Measurements from ENCODE around the gene UNC5C. TPM values are rescaled to one million over a fixed set of nuclear protein-coding genes. Genes with fewer than 3 reads are reported as not detected.

The UNC5C gene
- total RNA-seq, 2 experiments from 2014 or later = not detected

DNA sequence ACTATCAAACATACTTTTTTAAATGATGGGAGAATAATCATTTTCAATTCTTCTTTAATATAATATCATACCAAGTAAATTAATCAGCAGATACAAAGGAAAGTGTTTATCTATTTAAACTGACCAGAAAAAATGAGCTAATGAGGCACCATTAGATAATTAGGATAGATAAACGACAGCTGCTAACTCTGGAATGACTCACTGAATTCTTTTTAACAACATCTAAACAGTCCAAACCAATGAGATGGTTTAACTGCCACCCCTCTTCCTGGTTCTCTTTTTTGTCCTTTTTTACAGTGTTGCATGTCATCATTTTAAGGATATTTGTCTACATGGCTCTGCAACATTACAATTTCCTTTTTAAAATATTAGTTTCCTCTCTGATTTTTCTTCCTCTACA, 41.6 kb downstream of the UNC5C start:
- CTCF ChIA-PET = no interaction called here
- Mint-ChIP-seq H3K9me3 (no peaks in the 10 kb centered on the region), H3K27ac (no peak overlapping the region), H3K4me3 (no peak overlapping the region), H3K27me3 (peaks cover 1% of the 10 kb centered on the region), H3K4me1 (ENCODE audit: low read depth) (no peaks in the 10 kb centered on the region), H3K36me3 (ENCODE audit: low read depth) (no peaks in the 10 kb centered on the region)
- ATAC-seq (no peak), DNase-seq (no peak)
- POLR2A ChIA-PET = no interaction called here
- intact Hi-C loops (cut with micrococcal nuclease) = no loop called here
- TF ChIP-seq, protein P1, sequence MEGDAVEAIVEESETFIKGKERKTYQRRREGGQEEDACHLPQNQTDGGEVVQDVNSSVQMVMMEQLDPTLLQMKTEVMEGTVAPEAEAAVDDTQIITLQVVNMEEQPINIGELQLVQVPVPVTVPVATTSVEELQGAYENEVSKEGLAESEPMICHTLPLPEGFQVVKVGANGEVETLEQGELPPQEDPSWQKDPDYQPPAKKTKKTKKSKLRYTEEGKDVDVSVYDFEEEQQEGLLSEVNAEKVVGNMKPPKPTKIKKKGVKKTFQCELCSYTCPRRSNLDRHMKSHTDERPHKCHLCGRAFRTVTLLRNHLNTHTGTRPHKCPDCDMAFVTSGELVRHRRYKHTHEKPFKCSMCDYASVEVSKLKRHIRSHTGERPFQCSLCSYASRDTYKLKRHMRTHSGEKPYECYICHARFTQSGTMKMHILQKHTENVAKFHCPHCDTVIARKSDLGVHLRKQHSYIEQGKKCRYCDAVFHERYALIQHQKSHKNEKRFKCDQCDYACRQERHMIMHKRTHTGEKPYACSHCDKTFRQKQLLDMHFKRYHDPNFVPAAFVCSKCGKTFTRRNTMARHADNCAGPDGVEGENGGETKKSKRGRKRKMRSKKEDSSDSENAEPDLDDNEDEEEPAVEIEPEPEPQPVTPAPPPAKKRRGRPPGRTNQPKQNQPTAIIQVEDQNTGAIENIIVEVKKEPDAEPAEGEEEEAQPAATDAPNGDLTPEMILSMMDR (IDR thresholded peaks at IDR 0.05) = no peak

DNA sequence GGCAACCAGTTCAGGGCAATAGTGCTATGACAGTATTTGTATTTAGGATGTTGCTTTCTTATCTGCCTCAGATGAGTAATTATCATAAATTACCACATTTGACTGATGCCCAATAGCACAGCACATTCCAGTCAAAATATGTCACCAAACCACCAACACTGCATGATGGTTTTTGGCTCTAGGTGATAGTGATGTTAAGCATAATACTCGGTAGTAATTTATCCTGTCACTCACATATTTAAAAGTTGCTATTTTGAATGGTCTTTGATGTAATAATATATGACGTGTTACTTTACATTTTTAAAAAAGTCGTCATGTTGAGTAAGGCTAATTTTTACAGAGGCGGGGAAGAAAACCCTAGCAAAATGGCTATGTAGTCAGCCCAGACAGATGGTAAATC, 42.5 kb downstream of the UNC5C start:
- TF ChIP-seq, protein P1 (IDR thresholded peaks at IDR 0.05) = no peak
- Mint-ChIP-seq H3K27me3 (peaks cover 1% of the 10 kb centered on the region), H3K27ac (no peak overlapping the region), H3K36me3 (ENCODE audit: low read depth) (no peaks in the 10 kb centered on the region), H3K4me1 (ENCODE audit: low read depth) (no peaks in the 10 kb centered on the region), H3K9me3 (no peaks in the 10 kb centered on the region), H3K4me3 (no peak overlapping the region)
- ChIA-PET POLR2A (no interaction called here), CTCF (no interaction called here)
- intact Hi-C loops (cut with micrococcal nuclease) = no loop called here
- DNase-seq = no peak
- ATAC-seq = no peak

DNA sequence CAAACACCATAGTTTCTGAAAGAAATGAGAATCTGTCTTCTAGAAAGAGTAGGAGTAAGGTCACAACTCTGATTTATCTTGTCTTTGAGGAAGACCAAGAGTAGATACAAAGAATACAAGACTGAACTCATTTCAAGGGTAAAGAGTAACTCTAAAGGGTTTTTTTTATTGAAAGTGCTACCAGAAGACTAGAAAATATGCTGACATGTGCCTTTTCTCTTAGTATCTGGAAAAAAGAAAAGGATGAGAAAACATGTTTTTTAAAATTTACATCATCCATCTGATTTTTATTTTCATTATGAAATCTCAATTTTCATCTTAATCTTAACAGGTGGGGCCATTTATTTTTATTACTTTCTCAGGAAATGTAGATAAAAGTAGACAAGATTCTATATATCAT, 43.0 kb downstream of the UNC5C start:
- H3K36me3 Mint-ChIP-seq (ENCODE audit: low read depth) = no peaks in the 10 kb centered on the region
- H3K4me1 Mint-ChIP-seq (ENCODE audit: low read depth) = no peaks in the 10 kb centered on the region
- no peak overlapping the region for H3K4me3 Mint-ChIP-seq
- H3K9me3 Mint-ChIP-seq = no peaks in the 10 kb centered on the region
- DNase-seq (no peak), ATAC-seq (no peak)
- ChIA-PET POLR2A (no interaction called here), CTCF (no interaction called here)
- TF ChIP-seq, protein P1 (IDR thresholded peaks at IDR 0.05) = no peak
- intact Hi-C loops (cut with micrococcal nuclease) = no loop called here
- peaks cover 1% of the 10 kb centered on the region for H3K27me3 Mint-ChIP-seq
- no peak overlapping the region for H3K27ac Mint-ChIP-seq

DNA sequence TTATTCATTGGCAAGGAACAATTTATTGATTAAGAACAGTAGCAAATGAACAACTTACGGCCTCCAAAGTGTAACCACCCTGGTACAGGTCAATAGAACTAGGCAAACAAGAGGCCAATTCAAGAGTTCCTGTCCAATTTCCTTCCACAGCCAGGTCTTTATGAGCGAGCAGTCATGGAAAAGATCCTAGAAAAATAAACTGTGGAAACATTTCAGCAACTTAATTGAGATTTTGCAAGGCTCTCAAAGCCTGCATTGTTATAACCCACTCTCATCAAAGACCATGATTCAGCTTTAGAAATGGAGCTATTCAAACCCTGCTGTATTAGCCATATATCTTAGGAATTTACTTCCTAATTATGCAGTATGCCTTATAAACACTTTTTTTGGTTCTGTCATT, 43.6 kb downstream of the UNC5C start:
- ATAC-seq = no peak
- intact Hi-C loops (cut with micrococcal nuclease) = no loop called here
- H3K4me1 Mint-ChIP-seq (ENCODE audit: low read depth) = no peaks in the 10 kb centered on the region
- ChIA-PET POLR2A (no interaction called here), CTCF (no interaction called here)
- TF ChIP-seq, protein P1 (IDR thresholded peaks at IDR 0.05) = no peak
- no peak overlapping the region for H3K4me3 Mint-ChIP-seq
- H3K27me3 Mint-ChIP-seq = peaks cover 1% of the 10 kb centered on the region
- H3K9me3 Mint-ChIP-seq = no peaks in the 10 kb centered on the region
- no peak overlapping the region for H3K27ac Mint-ChIP-seq
- DNase-seq = no peak
- no peaks in the 10 kb centered on the region for H3K36me3 Mint-ChIP-seq (ENCODE audit: low read depth)

DNA sequence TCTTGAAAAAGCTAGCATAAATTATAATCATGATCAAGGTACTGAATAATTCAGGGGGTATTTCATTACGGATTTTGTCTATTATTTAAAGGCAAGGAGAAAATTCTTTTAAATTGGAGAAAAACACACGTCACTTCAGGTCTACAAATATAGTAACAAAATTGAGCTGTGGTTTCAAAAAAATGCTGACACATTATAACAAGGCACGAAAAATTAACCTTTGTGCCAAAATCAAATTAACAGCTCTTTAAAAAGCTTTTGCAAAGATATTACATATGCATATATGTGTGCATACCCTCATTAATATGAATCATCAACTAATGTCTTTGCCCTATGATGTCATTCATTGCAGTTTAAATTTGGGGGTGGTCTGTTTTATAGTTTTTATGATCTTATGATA, 44.3 kb downstream of the UNC5C start:
- TF ChIP-seq, protein P1 (IDR thresholded peaks at IDR 0.05) = no peak
- intact Hi-C loops (cut with micrococcal nuclease) = no loop called here
- CTCF ChIA-PET = no interaction called here
- ATAC-seq = no peak
- no peaks in the 10 kb centered on the region for H3K4me1 Mint-ChIP-seq (ENCODE audit: low read depth)
- no peaks in the 10 kb centered on the region for H3K36me3 Mint-ChIP-seq (ENCODE audit: low read depth)
- H3K27me3 Mint-ChIP-seq = peaks cover 1% of the 10 kb centered on the region
- no peak overlapping the region for H3K4me3 Mint-ChIP-seq
- no peak overlapping the region for H3K27ac Mint-ChIP-seq
- H3K9me3 Mint-ChIP-seq = no peaks in the 10 kb centered on the region
- POLR2A ChIA-PET = no interaction called here
- DNase-seq = no peak

All from activated CD8-positive, alpha-beta T cell treated with anti-CD3 and anti-CD28 coated beads for 36 hours (primary cell).